Dendritic cell treated with granulocyte-macrophage colony-stimulating factor and Interleukin-4, amounts not matched to agents 40 ng/mL and 50 ng/mL, for 4 days (primary cell): ENCODE results near the gene KAZALD1.

Experiments used
- H3K27ac Mint-ChIP-seq: one replicate; pipeline ENCODE4 v1.8.0; 2022; ENCODE audit warnings: mild to moderate bottlenecking, mixed read lengths
- H3K27me3 Mint-ChIP-seq: one replicate; pipeline ENCODE4 v1.8.0; 2022; ENCODE audit warnings: mild to moderate bottlenecking, mixed read lengths
- H3K36me3 Mint-ChIP-seq: one replicate; pipeline ENCODE4 v1.8.0; 2022; ENCODE audit warnings: low read depth, mixed read lengths
- H3K4me1 Mint-ChIP-seq: one replicate; pipeline ENCODE4 v1.8.0; 2022; ENCODE audit warnings: low read depth, mixed read lengths
- H3K4me3 Mint-ChIP-seq: one replicate; pipeline ENCODE4 v1.8.0; 2022; ENCODE audit warnings: mild to moderate bottlenecking, moderate library complexity, mixed read lengths
- H3K9me3 Mint-ChIP-seq: one replicate; pipeline ENCODE4 v1.8.0; 2022; ENCODE audit warnings: mixed read lengths
- intact Hi-C: fragments of 100-400 bp; cut with micrococcal nuclease; formaldehyde crosslinking; loops from one replicate; pipeline ENCODE4 v1.15.0; 2022

Gene KAZALD1

GRCh38 chr10:101047961-101048892 is 13.6 kb upstream of the KAZALD1 start:
- intact Hi-C loops: no loop called here
- H3K36me3 Mint-ChIP-seq: no peaks in the 10 kb centered on the region
- H3K27me3 Mint-ChIP-seq: peaks cover 66% of the 10 kb centered on the region
- no peak overlapping the region for H3K27ac Mint-ChIP-seq
- H3K4me3 Mint-ChIP-seq: no peak overlapping the region
- no peaks in the 10 kb centered on the region for H3K9me3 Mint-ChIP-seq
- H3K4me1 Mint-ChIP-seq: peaks cover 30% of the 10 kb centered on the region

DNA sequence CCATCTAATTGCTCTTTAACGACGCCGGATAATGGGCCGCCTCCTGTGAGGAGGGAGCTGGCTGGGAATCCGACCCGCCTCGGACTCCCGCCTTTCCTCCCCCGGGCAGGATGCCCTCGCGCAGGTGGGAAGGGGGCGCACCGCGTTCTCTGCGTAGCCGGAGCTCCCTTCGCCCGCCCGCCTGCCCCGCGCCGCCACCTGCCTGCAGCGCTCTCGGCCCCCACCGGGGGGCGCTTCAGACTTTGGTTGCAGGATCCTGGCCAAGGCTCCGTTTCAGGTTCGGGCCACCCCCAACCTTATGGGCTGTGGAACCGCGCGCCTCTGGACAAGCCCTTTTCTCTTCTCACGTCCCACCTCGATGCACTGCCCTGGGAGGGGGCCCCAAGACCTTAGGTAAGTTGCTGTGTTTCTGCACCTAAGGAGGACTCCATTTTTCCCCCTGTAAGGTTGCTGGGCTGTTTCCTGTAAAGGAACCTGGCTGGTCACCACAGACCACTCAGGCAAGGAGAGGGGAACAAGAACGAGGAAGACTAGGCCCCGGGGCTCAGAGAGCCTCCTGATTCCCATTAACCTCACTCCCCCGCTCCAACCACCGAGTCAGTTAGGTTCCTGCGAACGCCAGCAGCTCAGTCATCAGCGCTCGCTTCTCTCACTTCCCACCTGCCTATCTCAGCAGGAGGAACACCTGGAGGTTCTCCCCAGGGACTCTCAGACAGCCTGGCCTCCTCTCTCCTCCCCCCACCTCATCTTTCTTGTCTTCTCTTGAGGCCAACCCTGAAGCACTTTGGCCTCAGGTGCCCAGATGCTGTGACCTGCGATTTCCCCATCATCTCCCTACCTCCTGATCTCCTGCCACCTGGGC is 11.3 kb upstream of the KAZALD1 start:
- no peaks in the 10 kb centered on the region for H3K36me3 Mint-ChIP-seq
- peaks cover 25% of the 10 kb centered on the region for H3K4me1 Mint-ChIP-seq
- no peak overlapping the region for H3K27ac Mint-ChIP-seq
- H3K27me3 Mint-ChIP-seq: peaks cover 63% of the 10 kb centered on the region
- peak overlapping the region; percentile 28 for H3K4me3 Mint-ChIP-seq
- H3K9me3 Mint-ChIP-seq: no peaks in the 10 kb centered on the region
- intact Hi-C loops: no loop called here

- peaks cover 45% of the 10 kb centered on the region for H3K27me3 Mint-ChIP-seq
- no peaks in the 10 kb centered on the region for H3K36me3 Mint-ChIP-seq
- H3K4me1 Mint-ChIP-seq: peaks cover 25% of the 10 kb centered on the region
- H3K27ac Mint-ChIP-seq: no peak overlapping the region
- intact Hi-C loops: no loop called here
- H3K9me3 Mint-ChIP-seq: no peaks in the 10 kb centered on the region
- H3K4me3 Mint-ChIP-seq: no peak overlapping the region
Observed at GRCh38 chr10:101052285-101052684, 9.5 kb upstream of the KAZALD1 start.

DNA sequence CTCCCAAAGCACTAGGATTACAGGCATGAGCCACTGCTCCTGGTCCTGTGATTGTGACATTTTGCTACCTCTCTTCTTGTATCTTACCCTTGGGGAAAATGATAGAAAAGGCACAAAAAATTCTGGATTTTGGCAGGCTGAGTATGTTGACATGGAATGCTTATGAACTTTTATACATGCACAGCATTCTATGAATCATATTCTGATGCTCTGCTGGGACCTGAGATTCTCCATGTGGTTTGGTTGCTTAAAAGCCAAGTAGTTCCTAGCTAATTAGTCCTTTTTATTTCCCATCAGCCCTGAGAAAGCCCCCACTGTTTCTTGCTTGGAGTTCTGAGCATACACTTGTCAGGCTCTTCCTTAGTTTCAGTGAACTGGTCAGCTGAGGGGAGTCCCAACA is 8.3 kb upstream of the KAZALD1 start:
- H3K27me3 Mint-ChIP-seq: peaks cover 32% of the 10 kb centered on the region
- no peak overlapping the region for H3K27ac Mint-ChIP-seq
- H3K4me3 Mint-ChIP-seq: no peak overlapping the region
- H3K36me3 Mint-ChIP-seq: no peaks in the 10 kb centered on the region
- H3K4me1 Mint-ChIP-seq: peaks cover 20% of the 10 kb centered on the region
- H3K9me3 Mint-ChIP-seq: no peaks in the 10 kb centered on the region
- intact Hi-C loops: no loop called here

DNA sequence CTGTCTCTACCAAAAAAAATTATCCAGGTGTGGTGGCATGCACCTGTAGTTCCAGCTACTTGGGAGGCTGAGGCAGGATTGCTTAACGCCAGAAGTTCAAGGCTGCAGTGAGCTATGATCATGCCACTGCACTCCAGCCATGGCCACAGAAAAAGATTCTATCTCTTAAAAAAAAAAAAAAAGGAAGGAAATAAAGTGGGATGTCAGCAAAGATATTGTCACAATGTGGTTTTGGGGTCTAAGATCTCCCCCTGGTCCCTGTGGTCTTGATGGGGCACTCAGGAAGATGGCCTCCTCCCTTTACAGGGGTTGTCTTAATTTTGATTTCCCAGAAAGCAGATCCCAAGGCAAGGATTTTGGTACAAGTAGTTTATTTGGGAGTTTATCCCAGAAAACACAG is 7.4 kb upstream of the KAZALD1 start:
- no peaks in the 10 kb centered on the region for H3K9me3 Mint-ChIP-seq
- intact Hi-C loops: no loop called here
- H3K27me3 Mint-ChIP-seq: peaks cover 24% of the 10 kb centered on the region
- no peak overlapping the region for H3K4me3 Mint-ChIP-seq
- peaks cover 18% of the 10 kb centered on the region for H3K4me1 Mint-ChIP-seq
- no peak overlapping the region for H3K27ac Mint-ChIP-seq
- H3K36me3 Mint-ChIP-seq: no peaks in the 10 kb centered on the region

- Mint-ChIP-seq H3K4me1 (peaks cover 18% of the 10 kb centered on the region), H3K9me3 (no peaks in the 10 kb centered on the region)
Observed at GRCh38 chr10:101054876-101055275, 6.9 kb upstream of the KAZALD1 start.

DNA sequence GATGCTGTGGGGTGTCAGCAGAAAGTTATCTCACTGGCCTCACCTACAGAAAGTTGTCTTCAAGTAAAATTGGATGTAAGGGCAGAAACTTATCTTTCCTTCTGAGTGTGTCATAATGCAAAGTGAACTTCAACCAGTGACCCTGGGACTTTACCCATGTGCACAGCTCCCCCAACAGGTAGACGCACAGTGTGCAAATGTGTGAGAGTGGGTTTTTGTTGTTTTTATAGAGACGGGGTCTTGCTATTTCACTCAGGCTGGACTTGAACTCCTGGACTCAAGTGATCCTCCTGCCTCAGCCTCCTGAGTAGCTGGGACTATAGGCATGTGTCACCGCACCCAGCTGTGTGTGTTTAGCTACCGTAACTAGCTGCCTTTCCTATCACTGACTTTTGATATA is 6.4 kb upstream of the KAZALD1 start:
- peaks cover 13% of the 10 kb centered on the region for H3K27me3 Mint-ChIP-seq

More at GRCh38 chr10:101054876-101055275, 6.9 kb upstream of the KAZALD1 start:
- intact Hi-C loops: no loop called here
- Mint-ChIP-seq H3K27me3 (peaks cover 19% of the 10 kb centered on the region), H3K27ac (no peak overlapping the region), H3K4me3 (no peak overlapping the region), H3K36me3 (no peaks in the 10 kb centered on the region)

GRCh38 chr10:101056365-101057151 is 5.2 kb upstream of the KAZALD1 start:
- Mint-ChIP-seq H3K9me3 (no peaks in the 10 kb centered on the region), H3K27me3 (peaks cover 11% of the 10 kb centered on the region), H3K4me3 (no peak overlapping the region), H3K4me1 (peaks cover 17% of the 10 kb centered on the region), H3K36me3 (peaks cover 5% of the 10 kb centered on the region), H3K27ac (no peak overlapping the region)
- intact Hi-C loops: no loop called here

More for the DNA sequence above, 6.4 kb upstream of the KAZALD1 start:
- Mint-ChIP-seq H3K4me1 (peaks cover 18% of the 10 kb centered on the region), H3K4me3 (no peak overlapping the region), H3K36me3 (peaks cover under 1% of the 10 kb centered on the region), H3K27ac (no peak overlapping the region), H3K9me3 (no peaks in the 10 kb centered on the region)
- intact Hi-C loops: no loop called here

DNA sequence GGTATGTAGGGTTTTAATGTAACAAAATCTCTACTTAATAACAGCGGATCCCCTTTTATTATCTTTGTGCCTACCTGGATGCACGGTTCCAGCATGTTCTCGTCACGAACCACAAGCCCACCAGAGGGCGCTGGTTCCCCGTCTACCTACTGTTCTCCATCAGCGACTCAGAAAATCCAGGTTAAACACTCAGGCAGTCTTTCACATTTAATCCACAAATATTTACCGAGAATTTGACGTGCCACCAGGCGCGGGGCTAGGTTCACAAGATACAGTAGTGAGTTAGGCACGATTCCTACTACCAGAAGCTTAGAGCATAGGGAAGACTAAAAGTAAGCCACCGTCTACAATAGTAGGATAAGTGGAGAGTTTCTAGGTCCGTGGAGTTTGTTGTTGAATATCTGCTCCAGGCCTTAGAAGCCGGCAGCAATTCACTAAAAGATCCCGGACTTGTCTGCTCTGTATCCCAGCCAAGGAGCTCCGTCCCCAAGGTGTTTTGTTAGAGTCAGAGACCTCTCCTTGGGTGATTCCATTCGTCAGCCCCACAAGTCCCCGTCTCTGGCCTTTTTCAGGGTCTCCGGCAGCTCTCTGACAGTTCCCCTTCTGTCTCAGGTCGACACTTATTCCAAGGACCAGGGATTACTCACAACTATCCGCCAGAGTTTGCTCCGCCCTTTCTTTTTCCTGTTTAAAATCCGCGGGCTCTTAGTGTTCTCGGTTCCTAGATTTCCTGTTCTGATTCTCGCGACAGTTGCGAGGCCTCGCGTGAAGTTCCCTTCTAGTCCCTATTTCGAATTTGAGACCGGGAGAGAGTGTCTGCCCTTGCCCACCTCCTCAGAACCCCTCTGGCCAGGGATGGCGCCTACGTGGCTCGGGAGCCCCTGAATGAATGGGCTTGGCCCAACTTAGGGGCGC is 1.5 kb upstream of the KAZALD1 start:
- H3K36me3 Mint-ChIP-seq: peaks cover 5% of the 10 kb centered on the region
- H3K27me3 Mint-ChIP-seq: peaks cover 42% of the 10 kb centered on the region
- no peaks in the 10 kb centered on the region for H3K9me3 Mint-ChIP-seq
- intact Hi-C loops: loop anchor here (1.0 kb wide), 2 partner anchors 8 to 82 kb away; no protein-coding TSS in a partner anchor
- peaks cover 54% of the 10 kb centered on the region for H3K4me1 Mint-ChIP-seq
- peak overlapping the region; percentile 86 for H3K4me3 Mint-ChIP-seq
- peak overlapping the region; percentile 95 for H3K27ac Mint-ChIP-seq

- Mint-ChIP-seq H3K9me3 (no peaks in the 10 kb centered on the region), H3K27ac (peak overlapping the region; percentile 95), H3K4me1 (peaks cover 62% of the 10 kb centered on the region), H3K4me3 (peak overlapping the region; percentile 86), H3K27me3 (peaks cover 49% of the 10 kb centered on the region), H3K36me3 (peaks cover 5% of the 10 kb centered on the region)
- intact Hi-C loops: loop anchor here (1.0 kb wide), 2 partner anchors 7 to 81 kb away; no protein-coding TSS in a partner anchor
Observed at GRCh38 chr10:101060951-101061623, 702 bp upstream of the KAZALD1 start.

DNA sequence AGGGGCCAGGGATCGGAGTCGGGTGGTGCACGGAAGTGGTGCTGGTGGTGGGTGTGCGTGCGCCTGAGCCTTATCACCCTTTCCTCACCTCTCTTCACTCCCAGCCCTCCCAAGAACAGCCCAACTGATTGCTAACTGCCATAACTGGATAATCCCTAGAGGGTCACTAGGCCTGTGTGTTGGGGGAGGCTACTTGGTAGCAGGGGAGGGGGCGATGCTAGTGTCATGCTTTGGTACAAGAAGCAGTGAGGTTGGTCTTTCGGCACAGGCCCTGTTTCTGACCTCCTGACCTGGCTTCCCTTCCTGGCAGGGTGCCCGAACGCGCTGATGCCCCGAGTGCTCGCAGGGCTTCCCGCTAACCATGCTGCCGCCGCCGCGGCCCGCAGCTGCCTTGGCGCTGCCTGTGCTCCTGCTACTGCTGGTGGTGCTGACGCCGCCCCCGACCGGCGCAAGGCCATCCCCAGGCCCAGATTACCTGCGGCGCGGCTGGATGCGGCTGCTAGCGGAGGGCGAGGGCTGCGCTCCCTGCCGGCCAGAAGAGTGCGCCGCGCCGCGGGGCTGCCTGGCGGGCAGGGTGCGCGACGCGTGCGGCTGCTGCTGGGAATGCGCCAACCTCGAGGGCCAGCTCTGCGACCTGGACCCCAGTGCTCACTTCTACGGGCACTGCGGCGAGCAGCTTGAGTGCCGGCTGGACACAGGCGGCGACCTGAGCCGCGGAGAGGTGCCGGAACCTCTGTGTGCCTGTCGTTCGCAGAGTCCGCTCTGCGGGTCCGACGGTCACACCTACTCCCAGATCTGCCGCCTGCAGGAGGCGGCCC is 652 bp downstream of the KAZALD1 start:
- intact Hi-C loops: no loop called here
- Mint-ChIP-seq H3K4me1 (peaks cover 76% of the 10 kb centered on the region), H3K9me3 (no peaks in the 10 kb centered on the region), H3K36me3 (peaks cover 5% of the 10 kb centered on the region), H3K27me3 (peaks cover 61% of the 10 kb centered on the region), H3K27ac (peak overlapping the region; percentile 95), H3K4me3 (peak overlapping the region; percentile 51)
